ENCODE data around the gene CDKAL1.

CDKAL1 gene

GRCh38 chr6:20876036-20876435, 341.8 kb downstream of the CDKAL1 start:
- no peak overlapping the region for H3K27ac ChIP-seq (ENCODE audit: low read length)
- H3K36me3 ChIP-seq (ENCODE audit: insufficient read depth, low read length), result no peaks in the 10 kb centered on the region
- no peaks in the 10 kb centered on the region for H3K4me1 ChIP-seq (ENCODE audit: insufficient read depth, low read length)
- H3K27me3 ChIP-seq (ENCODE audit: insufficient read depth, low read length, poor library complexity), result no peaks in the 10 kb centered on the region
- H3K9ac ChIP-seq (ENCODE audit: low read depth, low read length), result no peak overlapping the region
- no peaks in the 10 kb centered on the region for H4K20me1 ChIP-seq (ENCODE audit: insufficient read depth, low read length)
- ATAC-seq (ENCODE audit: insufficient read depth, low read depth) (no peak), DNase-seq (no peak)
- H3K4me2 ChIP-seq (ENCODE audit: insufficient read depth, low read length), result no peak overlapping the region
- H3K4me3 ChIP-seq (ENCODE audit: low read depth in 1 of 2, low read length in 2 of 2), result no peak overlapping the region
- TF ChIP-seq CTCF (IDR thresholded peaks at IDR 0.05; ENCODE audit: borderline replicate concordance, extremely low read depth, low read length, poor library complexity, severe bottlenecking), result no peak
- no peak for TF ChIP-seq EZH2 (IDR thresholded peaks at IDR 0.05; ENCODE audit: borderline replicate concordance, low read depth, low read length, severe bottlenecking)
- no peak overlapping the region for H2AFZ ChIP-seq (ENCODE audit: low read depth, low read length)
- no peaks in the 10 kb centered on the region for H3K79me2 ChIP-seq (ENCODE audit: insufficient read depth, low read length)
- no peaks in the 10 kb centered on the region for H3K9me3 ChIP-seq (ENCODE audit: insufficient read depth, low read length, severe bottlenecking)

- ATAC-seq (ENCODE audit: insufficient read depth, low read depth), result no peak
- no peak for TF ChIP-seq CTCF (IDR thresholded peaks at IDR 0.05; ENCODE audit: borderline replicate concordance, extremely low read depth, low read length, poor library complexity, severe bottlenecking)
- TF ChIP-seq EZH2 (IDR thresholded peaks at IDR 0.05; ENCODE audit: borderline replicate concordance, low read depth, low read length, severe bottlenecking), result no peak
- no peak overlapping the region for H3K4me3 ChIP-seq (ENCODE audit: low read depth in 1 of 2, low read length in 2 of 2)
- no peak overlapping the region for H2AFZ ChIP-seq (ENCODE audit: low read depth, low read length)
- no peaks in the 10 kb centered on the region for H3K4me1 ChIP-seq (ENCODE audit: insufficient read depth, low read length)
- H3K79me2 ChIP-seq (ENCODE audit: insufficient read depth, low read length), result no peaks in the 10 kb centered on the region
- no peak overlapping the region for H3K9ac ChIP-seq (ENCODE audit: low read depth, low read length)
- H3K27ac ChIP-seq (ENCODE audit: low read length), result no peak overlapping the region
- H3K4me2 ChIP-seq (ENCODE audit: insufficient read depth, low read length), result no peak overlapping the region
- DNase-seq, result no peak
- H3K36me3 ChIP-seq (ENCODE audit: insufficient read depth, low read length), result no peaks in the 10 kb centered on the region
- H3K27me3 ChIP-seq (ENCODE audit: insufficient read depth, low read length, poor library complexity), result no peaks in the 10 kb centered on the region
- H3K9me3 ChIP-seq (ENCODE audit: insufficient read depth, low read length, severe bottlenecking), result no peaks in the 10 kb centered on the region
- no peaks in the 10 kb centered on the region for H4K20me1 ChIP-seq (ENCODE audit: insufficient read depth, low read length)
Observed at GRCh38 chr6:20876561-20876960, 342.3 kb downstream of the CDKAL1 start.

DNA sequence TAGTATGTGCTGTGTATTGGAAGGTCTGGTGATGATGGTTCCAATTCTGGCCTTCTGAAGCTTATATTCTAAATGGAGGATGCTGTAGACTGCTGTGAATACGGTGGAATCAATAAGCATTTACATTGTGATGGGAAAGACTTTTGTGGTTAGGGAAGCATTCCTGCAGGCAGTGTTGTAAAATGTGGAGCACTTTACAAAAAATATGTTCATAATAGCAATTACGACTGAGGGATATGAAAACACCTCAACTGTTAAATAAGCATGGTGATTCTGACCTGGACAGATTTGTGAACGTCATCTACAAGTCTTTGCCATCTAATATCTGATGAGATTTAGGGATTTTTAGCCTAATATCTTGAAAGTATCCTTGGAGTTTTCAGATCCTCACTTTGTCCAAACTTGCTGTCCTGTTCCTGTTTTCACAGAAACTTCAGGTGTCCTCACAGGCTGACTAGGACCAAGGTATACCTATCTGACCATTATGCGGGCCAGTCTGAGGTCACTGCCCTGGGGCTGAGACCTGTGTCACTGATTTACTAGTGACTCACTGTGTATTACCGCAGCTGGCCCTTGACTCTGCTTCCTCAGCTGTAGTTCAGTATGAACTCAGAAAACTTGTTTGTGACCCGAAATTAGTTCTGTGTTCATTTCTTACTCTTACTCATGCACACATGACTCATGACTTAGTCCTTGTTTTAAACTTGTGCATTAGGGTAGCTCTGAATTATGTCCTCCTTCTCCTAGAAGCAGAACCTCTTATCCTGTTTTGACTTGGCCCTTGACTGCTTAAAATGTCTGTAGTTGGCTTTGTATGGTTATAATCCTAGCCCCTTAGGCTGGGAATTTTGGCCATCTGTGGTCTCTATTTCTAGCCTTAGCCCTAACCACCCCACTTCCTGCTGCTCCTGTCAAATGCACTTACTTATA, 343.0 kb downstream of the CDKAL1 start:
- Histone ChIP-seq H4K20me1 (ENCODE audit: insufficient read depth, low read length) (no peaks in the 10 kb centered on the region), H3K9ac (ENCODE audit: low read depth, low read length) (no peak overlapping the region)
- DNase-seq, result no peak

DNA sequence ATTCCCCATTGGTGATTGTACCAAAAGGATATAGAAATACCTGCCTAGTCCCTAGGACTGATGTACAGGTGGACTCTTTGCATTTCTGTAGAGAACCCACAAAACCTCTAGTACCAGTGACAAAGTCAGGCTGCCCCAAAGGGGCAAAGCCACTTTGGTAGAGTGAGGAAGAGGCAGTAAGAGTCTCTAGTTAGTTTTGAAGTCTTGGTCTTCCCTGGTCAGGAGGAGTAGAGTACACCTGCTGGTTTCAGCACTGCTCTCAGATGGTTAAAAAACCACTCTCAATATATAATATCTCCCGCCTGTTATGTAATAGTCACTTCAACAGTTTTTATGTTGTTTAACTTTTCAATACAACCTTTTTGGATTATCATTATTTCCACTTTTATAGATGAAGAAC, 344.9 kb downstream of the CDKAL1 start:
- H3K4me1 ChIP-seq (ENCODE audit: insufficient read depth, low read length), result no peaks in the 10 kb centered on the region
- no peak for DNase-seq
- H4K20me1 ChIP-seq (ENCODE audit: insufficient read depth, low read length), result no peaks in the 10 kb centered on the region
- no peak overlapping the region for H3K4me2 ChIP-seq (ENCODE audit: insufficient read depth, low read length)
- no peak overlapping the region for H3K4me3 ChIP-seq (ENCODE audit: low read depth in 1 of 2, low read length in 2 of 2)
- H3K79me2 ChIP-seq (ENCODE audit: insufficient read depth, low read length), result no peaks in the 10 kb centered on the region
- H3K36me3 ChIP-seq (ENCODE audit: insufficient read depth, low read length), result 0 out of 2 replicates have a peak, but pooled peaks cover 3% of the 10 kb centered on the region
- H3K9me3 ChIP-seq (ENCODE audit: insufficient read depth, low read length, severe bottlenecking), result no peaks in the 10 kb centered on the region
- no peak overlapping the region for H3K9ac ChIP-seq (ENCODE audit: low read depth, low read length)
- H3K27me3 ChIP-seq (ENCODE audit: insufficient read depth, low read length, poor library complexity), result no peaks in the 10 kb centered on the region
- ATAC-seq (ENCODE audit: insufficient read depth, low read depth), result no peak
- no peak overlapping the region for H2AFZ ChIP-seq (ENCODE audit: low read depth, low read length)
- TF ChIP-seq EZH2 (IDR thresholded peaks at IDR 0.05; ENCODE audit: borderline replicate concordance, low read depth, low read length, severe bottlenecking) (no peak), CTCF (IDR thresholded peaks at IDR 0.05; ENCODE audit: borderline replicate concordance, extremely low read depth, low read length, poor library complexity, severe bottlenecking) (no peak)
- H3K27ac ChIP-seq (ENCODE audit: low read length), result no peak overlapping the region

More for the DNA sequence above, 343.0 kb downstream of the CDKAL1 start:
- TF ChIP-seq EZH2 (IDR thresholded peaks at IDR 0.05; ENCODE audit: borderline replicate concordance, low read depth, low read length, severe bottlenecking), result no peak
- H3K4me3 ChIP-seq (ENCODE audit: low read depth in 1 of 2, low read length in 2 of 2), result no peak overlapping the region
- H3K4me1 ChIP-seq (ENCODE audit: insufficient read depth, low read length), result no peaks in the 10 kb centered on the region
- H3K27me3 ChIP-seq (ENCODE audit: insufficient read depth, low read length, poor library complexity), result no peaks in the 10 kb centered on the region
- no peaks in the 10 kb centered on the region for H3K9me3 ChIP-seq (ENCODE audit: insufficient read depth, low read length, severe bottlenecking)
- no peak for ATAC-seq (ENCODE audit: insufficient read depth, low read depth)
- no peak overlapping the region for H3K4me2 ChIP-seq (ENCODE audit: insufficient read depth, low read length)
- H3K79me2 ChIP-seq (ENCODE audit: insufficient read depth, low read length), result no peaks in the 10 kb centered on the region
- H3K36me3 ChIP-seq (ENCODE audit: insufficient read depth, low read length), result 0 out of 2 replicates have a peak, but pooled peaks cover 3% of the 10 kb centered on the region
- no peak overlapping the region for H2AFZ ChIP-seq (ENCODE audit: low read depth, low read length)
- no peak overlapping the region for H3K27ac ChIP-seq (ENCODE audit: low read length)

All from DND-41 (cell line).